ENCODE data around the gene IFNA16.
"Not testable (repeated sequence)": the region's sequence is repeated elsewhere in the genome, so short reads cannot be mapped to it uniquely, and the experiment has no call there.

Gene IFNA16

DNA sequence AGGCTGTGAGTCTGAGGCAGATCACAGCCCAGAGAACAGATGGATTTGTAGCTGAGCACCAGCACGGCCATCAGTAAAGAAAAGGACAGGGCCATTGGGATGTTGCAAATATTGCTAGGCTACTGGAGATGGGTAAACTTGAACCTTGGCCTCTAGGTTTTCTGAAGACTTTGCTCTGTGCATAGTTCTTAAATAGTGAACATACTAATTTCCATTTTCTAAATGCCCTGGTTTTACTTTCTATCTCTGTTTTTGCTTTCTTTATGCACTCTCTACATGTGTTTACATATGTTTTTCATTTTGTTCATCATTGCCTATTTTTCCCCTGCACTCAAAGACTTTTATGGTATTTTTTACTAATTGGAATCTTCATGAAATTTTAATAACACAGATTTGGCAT is at the start of gene IFNA16:
Gene IFNA16 (minus strand): TSS at position 101 of the 400 bp plus-strand sequence. CDS start 6 bp downstream, at position 95.
- TF ChIP-seq GATA2, GATA3 (IDR thresholded peaks at IDR 0.05; ENCODE audit: low read depth, low read length): not testable (repeated sequence)

DNA sequence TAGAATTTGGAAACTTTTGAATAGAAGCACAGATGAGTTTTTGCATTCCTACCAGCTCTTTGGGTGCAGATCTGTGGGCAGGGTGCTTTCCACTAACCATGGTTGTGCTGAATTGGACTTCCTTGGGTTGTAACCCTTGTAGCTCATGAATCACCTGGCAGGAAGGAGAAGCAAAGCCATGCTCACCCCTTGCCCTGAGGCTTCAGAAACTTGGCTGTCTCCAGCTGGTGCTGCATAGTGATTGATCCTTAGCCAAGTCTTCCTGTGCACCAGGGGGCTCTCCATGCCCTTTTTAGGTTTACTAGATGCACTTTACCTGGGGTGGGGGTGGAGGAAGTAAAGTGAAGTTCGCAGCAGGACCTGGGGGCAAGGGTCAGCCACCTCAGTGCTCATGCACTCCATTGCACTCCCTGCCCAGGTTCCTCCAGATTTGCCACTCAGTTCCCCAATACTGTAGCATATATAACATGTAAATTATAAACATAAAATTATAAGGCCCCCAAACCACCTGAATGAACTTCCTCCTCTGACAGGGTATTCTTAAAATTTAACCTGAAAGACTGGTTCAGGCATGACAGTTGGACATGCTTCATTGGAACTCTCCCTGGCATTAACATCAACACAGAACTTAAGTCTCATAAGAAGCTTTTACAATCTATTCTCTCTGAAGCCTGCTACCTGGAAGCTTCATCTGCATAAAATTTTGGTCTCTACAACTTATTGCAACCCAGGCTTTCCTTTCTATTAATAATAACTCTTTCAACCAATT is 48.5 kb upstream of the IFNA16 start:
- no peak for TF ChIP-seq GATA3 (IDR thresholded peaks at IDR 0.05; ENCODE audit: low read depth, low read length)

DNA sequence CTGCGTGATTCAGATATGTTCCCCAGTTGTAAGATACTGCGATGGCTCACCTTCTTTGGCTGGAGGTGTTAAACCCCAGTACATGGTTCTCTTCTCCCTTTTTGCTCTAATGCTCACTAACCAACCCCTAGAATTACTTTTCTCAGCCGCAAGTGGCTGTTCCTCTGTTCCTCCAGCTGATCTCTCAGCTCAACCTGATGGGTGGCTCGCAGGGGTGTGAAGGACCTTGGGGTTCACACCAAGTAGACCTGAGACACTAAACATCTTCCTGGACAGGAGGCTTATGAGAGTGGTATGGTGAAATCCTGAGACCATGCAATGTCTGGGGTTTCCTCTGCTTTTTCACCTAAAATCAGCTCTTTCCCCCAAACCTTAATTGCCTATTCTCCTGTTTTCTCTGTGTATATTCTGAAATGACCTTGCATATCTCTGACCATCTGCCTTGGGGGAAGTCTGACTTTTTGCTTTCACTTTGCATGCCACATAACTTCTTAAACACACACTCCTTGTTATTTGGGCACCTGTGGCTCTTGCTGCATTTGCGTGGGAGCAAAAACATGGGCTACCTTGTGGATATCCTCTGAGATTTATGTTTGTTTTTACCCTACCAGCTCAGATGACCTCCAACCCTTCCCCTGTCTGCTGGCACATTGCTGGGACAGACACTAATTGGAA is 38.6 kb upstream of the IFNA16 start:
- TF ChIP-seq GATA3 (IDR thresholded peaks at IDR 0.05; ENCODE audit: low read depth, low read length) = no peak
- no peak for TF ChIP-seq GATA2 (IDR thresholded peaks at IDR 0.05; ENCODE audit: low read depth, low read length)

DNA sequence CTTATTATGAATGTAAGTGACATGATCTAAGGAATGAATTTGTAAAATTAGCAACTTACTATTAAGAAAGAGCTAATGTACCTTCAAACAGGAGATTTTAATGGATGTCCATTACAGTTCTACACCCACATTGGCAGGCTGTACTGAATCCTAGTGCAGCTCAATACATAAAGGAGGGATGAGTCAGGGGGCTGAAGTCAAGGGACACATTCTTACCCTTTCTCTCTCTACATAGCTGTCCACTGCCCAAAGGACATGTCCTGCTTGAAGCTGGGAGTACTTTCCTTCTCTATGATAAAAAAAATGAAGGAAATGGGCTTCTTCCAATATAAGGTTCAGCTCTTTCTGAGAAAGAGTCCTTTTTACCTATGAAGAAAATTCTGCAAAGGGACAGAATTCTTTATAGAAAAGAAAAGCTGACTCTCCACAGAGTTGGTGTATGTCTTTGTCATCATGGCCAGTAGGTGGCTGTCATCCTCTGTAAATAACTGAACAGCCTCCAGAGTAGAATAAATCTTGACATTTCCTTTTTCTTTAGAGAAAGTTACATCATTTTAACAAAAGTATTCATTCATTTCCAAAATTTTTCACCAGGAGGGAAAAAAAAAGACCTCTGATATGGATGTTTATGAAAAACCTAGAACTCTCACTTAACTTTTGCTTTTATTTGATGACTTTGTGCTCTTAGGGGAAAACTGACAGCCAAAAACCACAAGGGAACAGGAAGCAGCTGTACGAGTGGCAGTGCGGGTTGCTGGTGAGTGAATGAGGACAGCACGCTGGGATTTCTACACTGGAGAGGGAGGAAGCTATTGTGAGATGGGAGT is 35.8 kb upstream of the IFNA16 start:
- TF ChIP-seq GATA3 (IDR thresholded peaks at IDR 0.05; ENCODE audit: low read depth, low read length) (no peak), GATA2 (IDR thresholded peaks at IDR 0.05; ENCODE audit: low read depth, low read length) (no peak)

DNA sequence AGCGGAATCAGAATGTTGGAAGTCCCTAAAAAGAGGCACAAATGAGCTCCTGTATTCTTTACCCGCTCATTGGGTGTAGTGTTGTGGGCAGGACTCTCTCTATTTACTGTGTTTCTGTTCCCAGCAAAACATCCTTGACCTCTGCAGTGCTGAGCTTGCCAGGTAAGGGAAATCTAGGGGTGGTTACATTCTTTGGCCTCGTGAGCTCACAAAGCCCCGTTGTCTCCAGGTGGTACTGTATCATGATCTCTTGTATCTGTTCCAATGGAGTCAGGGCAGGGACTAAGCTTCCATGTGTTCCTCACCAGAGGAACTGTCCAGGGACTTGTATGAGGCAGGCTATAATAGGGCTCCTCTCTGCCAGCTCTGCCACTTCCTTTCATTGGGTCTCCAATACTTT is 34.5 kb upstream of the IFNA16 start:
- no peak for TF ChIP-seq GATA3 (IDR thresholded peaks at IDR 0.05; ENCODE audit: low read depth, low read length)
- TF ChIP-seq GATA2 (IDR thresholded peaks at IDR 0.05; ENCODE audit: low read depth, low read length) = no peak

DNA sequence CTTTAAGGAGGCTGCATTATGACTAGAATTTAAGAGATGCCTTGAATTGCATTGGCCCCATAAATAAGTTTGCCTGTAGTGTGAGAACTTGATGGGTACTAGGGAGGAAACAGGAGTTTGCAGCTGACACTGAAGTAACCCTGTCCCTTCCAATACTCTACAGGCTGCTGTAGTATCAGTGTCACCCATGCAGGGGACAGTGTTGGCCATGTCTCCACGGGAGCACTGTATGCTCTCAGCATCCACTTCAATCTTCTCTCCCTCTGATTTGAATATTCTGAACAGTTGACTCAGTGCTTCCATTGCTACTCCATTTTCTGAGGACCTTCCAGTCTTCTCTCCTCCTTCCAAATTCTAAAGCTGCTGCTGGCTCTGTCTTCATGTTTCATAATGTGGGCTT is 34.1 kb upstream of the IFNA16 start:
- TF ChIP-seq GATA3 (IDR thresholded peaks at IDR 0.05; ENCODE audit: low read depth, low read length) = no peak
- TF ChIP-seq GATA2 (IDR thresholded peaks at IDR 0.05; ENCODE audit: low read depth, low read length) = no peak

DNA sequence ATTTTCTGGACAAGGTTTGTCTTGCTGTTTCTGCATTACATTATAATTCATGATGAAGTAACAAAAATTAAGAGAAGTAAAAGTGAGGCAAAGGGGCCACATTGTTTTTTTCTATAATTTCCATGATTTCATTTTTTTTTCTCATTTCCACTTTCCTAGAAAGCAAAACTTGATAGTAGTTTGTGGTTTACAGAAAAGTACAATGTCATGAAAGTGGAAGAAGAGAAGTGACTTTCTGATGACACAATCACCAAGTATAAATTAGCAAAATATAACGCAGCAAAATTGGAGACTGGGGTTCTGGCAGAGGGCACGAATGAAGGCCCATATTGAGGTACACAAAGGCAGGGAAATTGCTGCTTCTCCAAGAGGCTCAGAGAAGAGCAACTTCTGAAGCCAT is 27.7 kb upstream of the IFNA16 start:
- TF ChIP-seq GATA3 (IDR thresholded peaks at IDR 0.05; ENCODE audit: low read depth, low read length) = no peak
- TF ChIP-seq GATA2 (IDR thresholded peaks at IDR 0.05; ENCODE audit: low read depth, low read length) = no peak

DNA sequence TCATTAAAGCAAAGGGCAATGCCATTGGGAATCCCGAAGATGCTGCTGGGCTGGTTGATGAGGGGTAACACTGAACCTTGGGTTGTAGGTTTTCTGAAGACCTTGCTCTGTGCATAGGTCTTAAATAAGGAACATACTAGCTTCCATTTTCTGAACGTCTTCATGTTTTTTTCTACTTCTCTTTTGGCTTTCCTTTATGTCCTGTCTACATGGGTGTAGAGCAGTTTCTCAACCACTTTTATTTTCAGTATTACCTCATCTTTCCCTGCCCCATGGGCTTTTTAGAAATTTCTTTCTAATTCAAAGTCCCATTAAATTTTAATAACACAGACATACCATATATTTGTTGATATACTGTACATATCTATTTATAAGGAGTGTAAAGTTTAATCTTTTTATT is 22.8 kb upstream of the IFNA16 start, which contains the start of gene IFNA14:
Gene IFNA14 (minus strand): TSS at position 95 of the 400 bp plus-strand sequence. CDS start 70 bp downstream, at position 25.
- TF ChIP-seq GATA2 (IDR thresholded peaks at IDR 0.05; ENCODE audit: low read depth, low read length) (no peak), GATA3 (IDR thresholded peaks at IDR 0.05; ENCODE audit: low read depth, low read length) (no peak)

DNA sequence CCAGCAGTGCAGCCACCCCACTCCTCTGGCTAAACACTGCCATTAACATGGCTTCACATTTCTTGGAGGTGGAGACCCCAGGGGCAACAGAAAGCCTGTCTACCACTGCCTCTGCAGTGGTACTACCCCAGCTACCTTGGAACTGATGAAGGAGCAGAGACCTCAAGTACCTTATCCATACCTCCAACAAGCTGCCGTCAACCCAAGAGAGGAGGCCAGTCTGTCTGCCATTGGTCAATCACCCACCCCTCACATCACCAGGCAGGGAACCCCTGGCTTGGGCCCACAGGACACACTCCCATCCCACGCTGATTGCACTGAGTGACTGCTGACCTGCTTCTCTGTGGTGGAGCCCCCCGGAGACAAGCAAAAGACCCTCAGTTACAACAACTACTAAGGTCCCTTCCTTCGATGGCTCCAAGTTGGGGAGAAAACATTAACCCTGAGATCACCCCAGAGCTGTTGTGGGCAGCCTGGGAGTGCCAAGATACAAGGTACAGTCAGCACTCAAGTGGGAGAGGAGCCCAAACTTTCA is 17.1 kb upstream of the IFNA16 start:
- no peak for TF ChIP-seq GATA3 (IDR thresholded peaks at IDR 0.05; ENCODE audit: low read depth, low read length)
- no peak for TF ChIP-seq GATA2 (IDR thresholded peaks at IDR 0.05; ENCODE audit: low read depth, low read length)

DNA sequence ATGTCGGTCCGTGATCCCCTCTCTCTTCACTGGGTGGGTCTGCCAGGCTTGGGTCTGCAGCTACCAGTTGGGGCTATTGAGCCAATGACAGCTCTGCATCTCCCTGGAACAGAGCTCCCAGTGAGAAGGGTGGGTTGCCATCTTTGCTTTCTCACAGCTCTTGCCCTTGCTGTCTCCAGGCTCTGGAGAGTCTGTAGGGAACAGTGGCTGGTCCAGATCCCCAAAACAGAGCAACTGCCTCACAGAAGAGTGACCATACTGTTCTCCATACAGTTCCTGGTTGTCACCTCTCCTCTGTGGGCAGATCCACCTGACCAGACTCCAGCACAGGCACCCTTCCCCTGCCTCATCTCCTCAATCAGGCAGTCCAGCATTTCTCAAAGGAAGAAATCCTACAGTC is 16.1 kb upstream of the IFNA16 start:
- TF ChIP-seq GATA2 (IDR thresholded peaks at IDR 0.05; ENCODE audit: low read depth, low read length) (no peak), GATA3 (IDR thresholded peaks at IDR 0.05; ENCODE audit: low read depth, low read length) (no peak)

DNA sequence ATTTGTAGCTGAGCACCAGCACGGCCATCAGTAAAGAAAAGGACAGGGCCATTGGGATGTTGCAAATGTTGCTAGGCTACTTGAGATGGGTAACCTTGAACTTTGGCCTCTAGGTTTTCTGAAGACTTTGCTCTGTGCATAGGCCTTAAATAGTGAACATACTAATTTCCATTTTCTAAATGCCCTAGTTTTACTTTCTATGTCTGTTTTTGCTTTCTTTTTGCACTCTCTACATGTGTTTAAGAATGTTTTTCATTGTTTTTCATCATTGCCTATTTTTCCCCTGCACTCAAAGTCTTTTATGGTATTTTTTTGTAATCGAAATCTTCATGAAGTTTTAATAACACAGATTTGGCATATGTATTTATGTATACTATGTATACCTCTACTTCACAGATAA is 11.0 kb upstream of the IFNA16 start, which contains the start of gene IFNA17:
Gene IFNA17 (minus strand): TSS at position 101 of the 400 bp plus-strand sequence. CDS start 49 bp downstream, at position 52.
- TF ChIP-seq GATA2 (IDR thresholded peaks at IDR 0.05; ENCODE audit: low read depth, low read length) (no peak), GATA3 (IDR thresholded peaks at IDR 0.05; ENCODE audit: low read depth, low read length) (no peak)

DNA sequence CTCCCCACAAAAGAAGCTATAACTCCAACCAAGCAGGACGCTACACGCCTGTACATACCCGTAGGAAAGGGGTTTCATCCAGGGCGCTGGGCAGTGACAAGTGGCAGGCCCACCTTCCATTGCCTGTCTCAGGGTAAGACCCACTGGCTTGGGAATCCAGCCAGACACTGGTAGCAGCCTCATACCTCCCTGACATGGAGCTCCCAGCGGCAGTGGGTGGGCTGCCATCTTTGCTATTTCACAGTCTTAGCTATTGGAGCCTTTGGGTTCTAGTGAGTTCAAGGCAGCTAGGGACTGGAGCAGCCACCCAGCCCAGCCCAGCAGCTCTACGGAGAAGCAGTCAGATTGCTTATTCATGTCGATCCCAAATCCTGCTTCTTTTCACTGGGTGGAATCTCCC is 6.8 kb downstream of the IFNA16 start:
- TF ChIP-seq GATA3 (IDR thresholded peaks at IDR 0.05; ENCODE audit: low read depth, low read length) (no peak), GATA2 (IDR thresholded peaks at IDR 0.05; ENCODE audit: low read depth, low read length) (no peak)

DNA sequence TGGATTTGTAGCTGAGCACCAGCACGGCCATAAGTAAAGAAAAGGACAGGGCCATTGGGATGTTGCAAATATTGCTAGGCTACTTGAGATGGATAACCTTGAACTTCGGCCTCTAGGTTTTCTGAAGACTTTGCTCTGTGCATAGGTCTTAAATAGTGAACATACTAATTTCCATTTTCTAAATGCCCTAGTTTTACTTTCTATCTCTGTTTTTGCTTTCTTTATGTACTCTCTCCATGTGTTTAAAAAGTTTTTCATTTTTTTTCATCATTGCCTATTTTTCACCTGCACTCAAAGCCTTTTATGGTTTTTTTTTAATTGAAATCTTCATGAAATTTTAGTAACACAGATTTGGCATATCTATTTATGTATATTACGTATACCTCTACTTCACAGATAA is 10.1 kb downstream of the IFNA16 start, which contains the start of gene IFNA10:
Gene IFNA10 (minus strand): TSS at position 101 of the 400 bp plus-strand sequence. CDS start 46 bp downstream, at position 55.
- TF ChIP-seq GATA2, GATA3 (IDR thresholded peaks at IDR 0.05; ENCODE audit: low read depth, low read length): not testable (repeated sequence)

DNA sequence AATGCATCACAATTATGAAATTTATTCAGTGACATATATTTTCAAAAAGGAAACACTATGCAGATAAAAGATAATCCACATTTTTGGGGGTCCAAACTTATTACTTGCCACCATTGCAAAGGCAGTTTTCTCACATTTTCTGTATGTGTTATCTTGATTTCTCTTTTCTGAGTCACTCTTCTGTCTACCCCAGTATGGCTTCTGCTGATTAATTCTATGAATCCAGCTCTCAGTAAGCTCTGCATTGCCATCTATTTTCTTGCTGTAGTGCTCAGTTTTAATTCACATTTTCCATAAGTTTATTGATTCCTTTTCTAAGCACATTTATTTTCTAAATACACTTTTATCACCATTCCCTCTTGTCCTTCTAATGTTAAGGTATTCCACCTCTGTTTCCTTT is 11.9 kb downstream of the IFNA16 start:
- TF ChIP-seq GATA3 (IDR thresholded peaks at IDR 0.05; ENCODE audit: low read depth, low read length) (no peak), GATA2 (IDR thresholded peaks at IDR 0.05; ENCODE audit: low read depth, low read length) (no peak)

Data from SH-SY5Y (cell line).